Activated CD4-positive, alpha-beta T cell treated with anti-CD3 and anti-CD28 coated beads, Interleukin-2, amount 50 U/mL, for 1 hour (primary cell): Measurements from ENCODE around the gene DNAJC25.

Experiments used
- DNase-seq: peaks from one replicate; pipeline ENCODE4 v3.0.0-alpha.2; 2020

DNAJC25 gene

DNA sequence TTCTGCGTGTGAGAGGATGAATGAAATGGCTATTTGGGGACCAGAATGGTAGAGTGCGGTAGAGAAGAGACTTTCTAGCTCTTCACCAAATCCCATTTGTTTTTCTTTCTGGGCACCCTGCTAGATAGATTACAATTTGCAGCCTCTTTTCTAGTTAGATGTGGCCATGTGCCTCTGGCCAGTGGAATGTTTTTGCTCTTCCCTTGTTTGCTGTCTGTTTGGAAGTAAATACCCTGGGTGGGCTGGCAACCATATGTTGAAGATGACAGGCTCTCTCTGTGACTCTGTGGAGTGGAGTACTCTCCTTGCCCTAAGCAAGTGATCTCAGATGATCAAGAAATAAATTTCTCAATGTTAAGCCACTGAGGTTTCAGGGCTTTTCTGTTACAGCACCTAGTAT is 43.2 kb downstream of the DNAJC25 start:
- DNase-seq = no peak

DNA sequence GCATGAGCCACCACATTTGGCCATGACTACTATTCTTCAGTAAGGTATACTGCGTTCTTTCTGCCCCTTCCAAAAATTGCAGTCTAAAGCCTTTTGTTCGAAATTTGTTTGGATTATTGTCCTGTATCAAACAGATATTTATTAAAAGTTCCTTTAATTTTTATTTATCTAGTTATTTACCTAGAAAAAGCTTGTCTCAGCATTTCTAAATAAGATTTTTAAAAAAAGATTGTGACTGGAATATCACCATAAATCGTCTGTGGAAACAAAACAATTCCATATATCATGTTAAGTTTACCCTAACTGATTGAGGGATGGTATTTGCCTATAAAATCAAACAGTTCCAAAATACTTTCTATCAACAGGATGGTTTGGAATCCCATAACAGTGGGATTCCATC is 45.0 kb downstream of the DNAJC25 start:
- no peak for DNase-seq

GRCh38 chr9:111678293-111678692 is 47.2 kb downstream of the DNAJC25 start:
- DNase-seq = no peak

GRCh38 chr9:111679199-111679598 is 48.1 kb downstream of the DNAJC25 start:
- DNase-seq = no peak

DNA sequence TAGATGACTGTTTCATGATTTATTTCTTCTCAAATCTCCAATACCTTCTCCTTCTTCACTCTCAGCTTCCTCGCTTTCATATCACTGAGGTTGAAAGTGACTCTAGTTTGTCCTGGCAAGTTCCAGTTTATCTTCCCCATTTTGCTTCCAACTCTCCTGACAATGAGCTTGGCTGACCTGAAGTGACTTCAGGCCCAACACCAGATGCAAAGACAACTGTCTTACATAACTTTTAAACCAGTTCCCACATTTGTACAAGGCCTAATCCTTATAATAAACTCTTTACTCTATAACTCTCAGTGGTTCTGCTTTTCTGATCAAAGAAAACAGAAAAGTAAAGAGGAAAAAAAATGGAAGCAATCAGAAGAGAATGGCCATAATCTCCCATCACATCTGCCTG is 52.3 kb downstream of the DNAJC25 start:
- DNase-seq = no peak

- DNase-seq = no peak
These were observed 60.7 kb downstream of the DNAJC25 start for GRCh38 chr9:111691672-111692329.

GRCh38 chr9:111696796-111697195 is 65.7 kb downstream of the DNAJC25 start:
- no peak for DNase-seq

DNA sequence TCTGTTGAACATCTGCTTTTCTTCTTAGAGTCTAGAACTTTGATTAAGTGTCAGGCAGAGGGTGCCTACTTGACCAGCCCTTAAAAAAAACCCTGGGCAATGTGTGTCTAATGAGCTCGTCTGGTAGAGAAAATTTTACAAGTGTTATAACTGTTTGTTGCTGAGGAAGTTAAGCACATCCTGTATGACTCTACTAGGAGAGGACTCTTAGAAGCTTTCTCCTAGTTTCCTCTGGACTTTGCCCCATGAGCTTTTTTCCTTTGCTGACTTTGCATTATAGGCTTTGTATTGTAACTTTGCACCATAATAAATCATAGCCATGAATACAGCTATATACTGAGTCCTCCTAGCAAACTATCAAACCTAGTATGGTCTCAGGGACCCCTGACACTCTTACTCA is 69.6 kb downstream of the DNAJC25 start:
- no peak for DNase-seq
